SK-N-SH treated with all-trans-retinoic acid at 6 μM for 48 hours (cell line): ENCODE results near the gene CLEC16A.

Experiments used
- CREB5 ChIP-seq: fragments of 250-450 bp; sonication (Bioruptor Pico); IDR thresholded peaks from 2 replicates; pipeline ENCODE4 v1.5.1; 2020; ENCODE audit warnings: low read depth, mild to moderate bottlenecking, moderate library complexity
- CSRNP3 ChIP-seq: fragments of 250-450 bp; sonication (Bioruptor Pico); IDR thresholded peaks from 2 replicates; pipeline ENCODE4 v1.5.1; 2021; ENCODE audit warnings: mild to moderate bottlenecking, moderate library complexity
- ISL1 ChIP-seq: fragments of 250-450 bp; sonication (Bioruptor Pico); IDR thresholded peaks from 2 replicates; pipeline ENCODE4 v2.1.2; 2022; ENCODE audit warnings: mild to moderate bottlenecking, moderate library complexity
- PATZ1 ChIP-seq: fragments of 250-450 bp; sonication (Bioruptor Pico); IDR thresholded peaks from 2 replicates; pipeline ENCODE4 v1.8.0; 2020; ENCODE audit warnings: mild to moderate bottlenecking, moderate library complexity, borderline replicate concordance
- SNAI2 ChIP-seq: fragments of 250-450 bp; sonication (Bioruptor Pico); IDR thresholded peaks from 2 replicates; pipeline ENCODE4 v1.5.0; 2020; ENCODE audit warnings: mild to moderate bottlenecking, moderate library complexity
- TCF4 ChIP-seq: fragments of 250-450 bp; sonication (Bioruptor Pico); IDR thresholded peaks from 2 replicates; pipeline ENCODE4 v1.8.0; 2021; ENCODE audit warnings: mild to moderate bottlenecking, moderate library complexity, borderline replicate concordance
- ZFP30 ChIP-seq: fragments of 450-650 bp; formaldehyde crosslinking; IDR thresholded peaks from 2 replicates; pipeline ENCODE4 v1.5.0; 2022; ENCODE audit warnings: mild to moderate bottlenecking, moderate library complexity

- no peak for TF ChIP-seq ZFP30
- no peak for TF ChIP-seq PATZ1 (CRISPR knock-in tag)
- no peak for TF ChIP-seq CSRNP3
- no peak for TF ChIP-seq SNAI2
- no peak for TF ChIP-seq ISL1 (CRISPR knock-in tag)
- no peak for TF ChIP-seq TCF4 (CRISPR knock-in tag)
- TF ChIP-seq CREB5 (CRISPR knock-in tag): no peak
Measured at GRCh38 chr16:11111150-11111549, 166.8 kb downstream of the CLEC16A start.
